ENCODE data around the gene CNTNAP1. TPM values are rescaled to one million over a fixed set of nuclear protein-coding genes. Genes with fewer than 3 reads are reported as not detected.

Gene CNTNAP1
- total RNA-seq (2021; fragmentation: NEBNext Ultra II Directional; extraction: Animal tissue kit (Norgen Biotek cat#: 25700)): 10 to 100 TPM; 26.0 to 43.7 (median 37.7) TPM
- long read RNA-seq, partial matches to known transcripts: 0 of 2 reads
- long read RNA-seq, other reads (novel, unspliced or antisense): 2 of 2 reads

- Mint-ChIP-seq H3K27ac (peak within 1 kb of the TSS; percentile 94), H3K4me3 (peak within 1 kb of the TSS; percentile 94), H3K36me3 (ENCODE audit: low read depth) (peaks cover 19% of the 10 kb centered on the region), H3K27me3 (ENCODE audit: insufficient read depth) (peaks cover 8% of the 10 kb centered on the region), H3K9me3 (no peaks in the 10 kb centered on the region), H3K4me1 (ENCODE audit: low read depth) (peaks cover 52% of the 10 kb centered on the region)
- peak; percentile 59 for DNase-seq
- no peak for TF ChIP-seq CTCF (IDR thresholded peaks at IDR 0.05)
Observed at GRCh38 chr17:42681976-42682721, at the start of gene CNTNAP1. CNTNAP1 (plus strand) TSS chr17:42682531; CDS start chr17:42682830, 299 bp downstream.

GRCh38 chr17:42632949-42633444, 49.3 kb upstream of the CNTNAP1 start:
- H3K4me3 Mint-ChIP-seq: no peak overlapping the region
- TF ChIP-seq CTCF (IDR thresholded peaks at IDR 0.05): no peak
- H3K9me3 Mint-ChIP-seq: no peaks in the 10 kb centered on the region
- H3K27me3 Mint-ChIP-seq (ENCODE audit: insufficient read depth): peaks cover 4% of the 10 kb centered on the region; the same call in 1 of the 2 replicates
- no peaks in the 10 kb centered on the region for H3K4me1 Mint-ChIP-seq (ENCODE audit: low read depth)
- no peak overlapping the region for H3K27ac Mint-ChIP-seq
- DNase-seq: no peak
- no peaks in the 10 kb centered on the region for H3K36me3 Mint-ChIP-seq (ENCODE audit: low read depth)

DNA sequence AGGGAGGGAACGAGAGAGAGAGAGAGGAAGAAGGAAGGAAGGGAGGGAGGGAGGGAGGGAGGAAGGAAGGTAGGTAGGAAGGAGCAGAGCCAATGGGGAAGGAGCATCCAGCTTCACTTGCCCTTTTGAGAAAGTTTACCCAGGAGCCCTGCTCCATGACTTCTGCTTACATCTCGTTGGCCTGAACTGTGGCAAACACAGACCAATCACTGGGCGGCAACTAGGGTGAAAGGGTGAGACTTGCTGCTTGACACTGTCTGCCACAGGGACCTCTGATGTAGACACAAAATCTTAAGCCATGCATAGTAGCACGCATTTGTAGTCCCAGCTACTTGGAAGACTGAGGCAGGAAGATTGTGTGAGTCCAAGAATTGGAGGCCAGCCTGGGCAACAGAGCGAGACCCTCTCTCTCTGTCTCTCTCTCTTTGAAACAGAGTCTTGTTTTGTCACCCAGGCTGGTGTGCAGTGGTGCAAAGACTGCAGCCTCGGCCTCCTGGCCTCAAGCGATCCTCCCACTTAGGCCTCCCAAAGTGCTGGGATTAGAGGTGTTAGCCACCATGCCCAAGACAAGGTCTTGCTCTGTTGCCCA, 42.7 kb upstream of the CNTNAP1 start:
- Mint-ChIP-seq H3K4me3 (no peak overlapping the region), H3K4me1 (ENCODE audit: low read depth) (no peaks in the 10 kb centered on the region), H3K27me3 (ENCODE audit: insufficient read depth) (peaks cover 18% of the 10 kb centered on the region), H3K27ac (no peak overlapping the region), H3K36me3 (ENCODE audit: low read depth) (no peaks in the 10 kb centered on the region), H3K9me3 (no peaks in the 10 kb centered on the region)
- DNase-seq: no peak
- TF ChIP-seq CTCF (IDR thresholded peaks at IDR 0.05): no peak

- Mint-ChIP-seq H3K9me3 (no peaks in the 10 kb centered on the region), H3K27me3 (ENCODE audit: insufficient read depth) (peaks cover 18% of the 10 kb centered on the region), H3K4me3 (no peak overlapping the region), H3K27ac (no peak overlapping the region), H3K36me3 (ENCODE audit: low read depth) (no peaks in the 10 kb centered on the region), H3K4me1 (ENCODE audit: low read depth) (no peaks in the 10 kb centered on the region)
- no peak for TF ChIP-seq CTCF (IDR thresholded peaks at IDR 0.05)
- DNase-seq: no peak
Observed at GRCh38 chr17:42640121-42640520, 42.2 kb upstream of the CNTNAP1 start.

- TF ChIP-seq CTCF (IDR thresholded peaks at IDR 0.05): no peak
- Mint-ChIP-seq H3K4me3 (no peak overlapping the region), H3K27ac (no peak overlapping the region), H3K27me3 (ENCODE audit: insufficient read depth) (peaks cover 16% of the 10 kb centered on the region), H3K36me3 (ENCODE audit: low read depth) (no peaks in the 10 kb centered on the region), H3K9me3 (no peaks in the 10 kb centered on the region), H3K4me1 (ENCODE audit: low read depth) (no peaks in the 10 kb centered on the region)
- DNase-seq: no peak
Observed at GRCh38 chr17:42642336-42642735, 40.0 kb upstream of the CNTNAP1 start.
